HCT116 (cell line): ENCODE data around the gene SNRNP200. TPM values are rescaled to one million over a fixed set of nuclear protein-coding genes. Genes with fewer than 3 reads are reported as not detected.

Experiments
- ATAC-seq: fragments of 200-7000 bp; cut with Tn5 transposase; 2 replicates; pipeline ENCODE4 v1.9.1; 2020; ENCODE audit warnings: mild to moderate bottlenecking, moderate library complexity
- BruUV-seq: library from RNA; stranded (reverse); fragments of 400-500 nt; replicated peaks from 2 replicates; lab custom pipeline; 2021; lab: Mats Ljungman, UMichigan
- CTCF ChIA-PET: fragments of 300-600 bp; sonication (Branson Sonifier 250); formaldehyde crosslinking; loops from one replicate; lab custom pipeline; 2021; ENCODE audit warnings: antibody characterized with exemption; lab: Charles Lee
- POLR2A ChIA-PET: fragments of 300-600, 350-600 bp; sonication (Branson Sonifier 250); formaldehyde crosslinking; loops from one replicate; lab custom pipeline; 2021; ENCODE audit warnings: antibody characterized with exemption; lab: Charles Lee
- RAD21 ChIA-PET, 2 experiments: fragments of 300-600 bp; sonication (Branson Sonifier 250); formaldehyde crosslinking; loops; one replicate each; lab custom pipeline; 2023; ENCODE audit warnings: low total read pairs in 2 of 2; ENCODE audit not compliant: uncharacterized antibody in 2 of 2, unreplicated experiment in 2 of 2, low non-redundant PET in 1 of 2; lab: Charles Lee
- DNase-seq: peaks from one replicate; pipeline ENCODE4 v3.0.0-alpha.2; 2010; ENCODE audit warnings: low read depth, low spot score
- H2AFZ ChIP-seq: fragments of 200-600 bp; shearing (Covaris generic), sonication (generic); 2 replicates; pipeline ENCODE4 v1.6.1; 2017; ENCODE audit warnings: low read depth, mixed run types, mixed read lengths, antibody characterized with exemption, low read length; ENCODE audit not compliant: poor library complexity, severe bottlenecking
- H3K27ac ChIP-seq: 2 replicates; pipeline ENCODE4 v1.5.1; 2012; ENCODE audit warnings: low read depth, low read length
- H3K27me3 ChIP-seq: fragments of 200-600 bp; sonication (generic); 2 replicates; pipeline ENCODE4 v1.6.1; 2016; ENCODE audit warnings: mixed run types, low read length, mixed read lengths; ENCODE audit not compliant: insufficient read depth
- H3K36me3 ChIP-seq, 2 experiments: fragments of 200-500 bp in 1 of 2; fragments of 200-600 bp in 1 of 2; sonication (Bioruptor generic) in 1 of 2; sonication (generic) in 1 of 2; 2 replicates each; pipeline versions ENCODE4 v1.5.1 to v1.6.1; 2014 to 2016; ENCODE audit warnings: low read length in 2 of 2, inconsistent platforms in 1 of 2, mixed read lengths in 1 of 2, mixed run types in 1 of 2; ENCODE audit not compliant: insufficient read depth in 2 of 2, control insufficient read depth in 1 of 2
- H3K4me1 ChIP-seq, 2 experiments: fragments of 200-600 bp in 1 of 2; sonication (generic) in 1 of 2; 2 replicates each; pipeline versions ENCODE4 v1.5.1 to v1.6.1; 2012 to 2017; ENCODE audit warnings: low read length in 2 of 2, inconsistent platforms in 1 of 2, mild to moderate bottlenecking in 1 of 2, mixed read lengths in 1 of 2, mixed run types in 1 of 2, moderate library complexity in 1 of 2; ENCODE audit not compliant: insufficient read depth in 2 of 2, control insufficient read depth in 1 of 2
- H3K4me2 ChIP-seq: fragments of 200-600 bp; sonication (generic); 2 replicates; pipeline ENCODE4 v1.6.1; 2017; ENCODE audit warnings: mixed run types, low read length, mixed read lengths
- H3K4me3 ChIP-seq, 2 experiments: fragments of 200-600 bp in 1 of 2; sonication (generic) in 1 of 2; replicated peaks in 1 of 2; 2 replicates each; pipeline ENCODE4 v1.5.1; 2011 to 2016; ENCODE audit warnings: low read length in 2 of 2, control low read depth in 1 of 2, low read depth in 1 of 2, mild to moderate bottlenecking in 1 of 2, mixed read lengths in 1 of 2, mixed run types in 1 of 2
- H3K79me2 ChIP-seq: fragments of 200-600 bp; sonication (generic); 2 replicates; pipeline ENCODE4 v1.6.1; 2017; ENCODE audit warnings: mild to moderate bottlenecking, mixed run types, low read length, moderate library complexity, mixed read lengths; ENCODE audit not compliant: insufficient read depth
- H3K9ac ChIP-seq: fragments of 200-600 bp; sonication (generic); 2 replicates; pipeline ENCODE4 v1.6.1; 2016; ENCODE audit warnings: low read length, mixed read lengths
- H3K9me2 ChIP-seq: fragments of 200-600 bp; sonication (generic), shearing (Covaris generic); 2 replicates; pipeline ENCODE4 v1.6.1; 2017; ENCODE audit warnings: mixed run types, mild to moderate bottlenecking, moderate library complexity; ENCODE audit not compliant: insufficient read depth
- H3K9me3 ChIP-seq, 2 experiments: fragments of 200-500 bp in 1 of 2; fragments of 200-600 bp in 1 of 2; sonication (Bioruptor generic) in 1 of 2; sonication (generic) in 1 of 2; 2 replicates each; pipeline ENCODE4 v1.6.1; 2014 to 2017; ENCODE audit warnings: low read length in 2 of 2, mixed read lengths in 2 of 2, inconsistent platforms in 1 of 2, low read depth in 1 of 2, mild to moderate bottlenecking in 1 of 2, mixed run types in 1 of 2, moderate library complexity in 1 of 2; ENCODE audit not compliant: control insufficient read depth in 1 of 2, insufficient read depth in 1 of 2
- H4K20me1 ChIP-seq: fragments of 200-600 bp; sonication (generic), shearing (Covaris generic); 2 replicates; pipeline ENCODE4 v1.6.1; 2017; ENCODE audit warnings: mixed run types, mild to moderate bottlenecking, moderate library complexity; ENCODE audit not compliant: insufficient read depth
- CBX3 ChIP-seq: IDR thresholded peaks from 2 replicates; pipeline ENCODE4 v1.6.1; 2012; ENCODE audit warnings: low read depth
- CEBPB ChIP-seq: IDR thresholded peaks from 2 replicates; pipeline ENCODE4 v1.6.1; 2012; ENCODE audit warnings: low read depth
- EGR1 ChIP-seq: IDR thresholded peaks from 2 replicates; pipeline ENCODE4 v1.6.1; 2012; ENCODE audit warnings: low read depth
- ELF1 ChIP-seq: IDR thresholded peaks from 2 replicates; pipeline ENCODE4 v1.6.1; 2012; ENCODE audit warnings: low read depth, borderline replicate concordance
- FOSL1 ChIP-seq: IDR thresholded peaks from 2 replicates; pipeline ENCODE4 v1.6.1; 2012; ENCODE audit warnings: low read depth
- JUND ChIP-seq: IDR thresholded peaks from 2 replicates; pipeline ENCODE4 v1.6.1; 2012
- POLR2A ChIP-seq: IDR thresholded peaks from 2 replicates; pipeline ENCODE4 v1.7.0; 2011; ENCODE audit warnings: borderline replicate concordance; ENCODE audit not compliant: insufficient read depth, insufficient read length; ENCODE audit errors: extremely low read depth
- POLR2AphosphoS5 ChIP-seq: IDR thresholded peaks from 2 replicates; pipeline ENCODE4 v1.6.1; 2011; ENCODE audit warnings: mild to moderate bottlenecking, low read depth, low read length, moderate library complexity
- SIN3A ChIP-seq: IDR thresholded peaks from 2 replicates; pipeline ENCODE4 v1.6.1; 2012; ENCODE audit warnings: low read depth
- SP1 ChIP-seq: IDR thresholded peaks from 2 replicates; pipeline ENCODE4 v1.6.1; 2012; ENCODE audit warnings: low read depth
- SRF ChIP-seq: IDR thresholded peaks from 2 replicates; pipeline ENCODE4 v1.6.1; 2012; ENCODE audit warnings: low read depth
- TCF7L2 ChIP-seq: IDR thresholded peaks from 2 replicates; pipeline ENCODE4 v1.7.0; 2011; ENCODE audit warnings: borderline replicate concordance, inconsistent platforms; ENCODE audit not compliant: insufficient read depth, insufficient read length; ENCODE audit errors: extremely low read depth
- YY1 ChIP-seq: IDR thresholded peaks from 2 replicates; pipeline ENCODE4 v1.6.1; 2011; ENCODE audit warnings: low read length, low read depth, moderate library complexity, mild to moderate bottlenecking; ENCODE audit not compliant: insufficient replicate concordance; ENCODE audit errors: extremely low read depth
- ZFX ChIP-seq: fragments of 450-650 bp; IDR thresholded peaks from 2 replicates; pipeline ENCODE4 v1.6.1; 2017
- ZNF274 ChIP-seq: fragments of 200-500 bp; sonication (Bioruptor generic); IDR thresholded peaks from 2 replicates; pipeline ENCODE4 v1.6.1; 2014; ENCODE audit warnings: mild to moderate bottlenecking, low read depth, low read length, inconsistent platforms
- intact Hi-C: fragments of 100-400 bp; cut with micrococcal nuclease; formaldehyde crosslinking; loops from 2 replicates; pipeline ENCODE4 v1.10.0; 2022
- total RNA-seq: library from RNA; stranded (reverse); gene quantifications from one replicate; pipeline ENCODE4 v1.2.1, GENCODE V29; 2021; ENCODE audit not compliant: unreplicated experiment
- TF ChIP-seq, protein P1 (sequence below): IDR thresholded peaks from 2 replicates; pipeline ENCODE4 v1.6.1; 2012; ENCODE audit warnings: low read depth
- TF ChIP-seq, protein P2 (sequence below): IDR thresholded peaks from 2 replicates; pipeline ENCODE4 v1.6.1; 2011; ENCODE audit warnings: mild to moderate bottlenecking, low read length, moderate library complexity; ENCODE audit not compliant: insufficient replicate concordance; ENCODE audit errors: extremely low read depth
- TF ChIP-seq, protein P3 (sequence below), 3 experiments: fragments of 200-600 bp in 1 of 3; sonication (generic) in 1 of 3; IDR thresholded peaks in 2 of 3; conservative IDR thresholded peaks in 1 of 3; 2 replicates each; pipeline ENCODE4 v1.5.1; 2012 to 2017; ENCODE audit warnings: low read depth in 2 of 3, low read length in 2 of 3, antibody characterized with exemption in 1 of 3, borderline replicate concordance in 1 of 3, control low read depth in 1 of 3, mild to moderate bottlenecking in 1 of 3, mixed read lengths in 1 of 3, mixed run types in 1 of 3, moderate library complexity in 1 of 3; ENCODE audit not compliant: insufficient read depth in 1 of 3
- TF ChIP-seq, protein P4 (sequence below): IDR thresholded peaks from 2 replicates; pipeline ENCODE4 v1.6.1; 2012
- TF ChIP-seq, protein P5 (sequence below): IDR thresholded peaks from 2 replicates; pipeline ENCODE4 v1.6.1; 2012

Gene SNRNP200
- total RNA-seq, 1 experiment from 2014 or later: 202 TPM

DNA sequence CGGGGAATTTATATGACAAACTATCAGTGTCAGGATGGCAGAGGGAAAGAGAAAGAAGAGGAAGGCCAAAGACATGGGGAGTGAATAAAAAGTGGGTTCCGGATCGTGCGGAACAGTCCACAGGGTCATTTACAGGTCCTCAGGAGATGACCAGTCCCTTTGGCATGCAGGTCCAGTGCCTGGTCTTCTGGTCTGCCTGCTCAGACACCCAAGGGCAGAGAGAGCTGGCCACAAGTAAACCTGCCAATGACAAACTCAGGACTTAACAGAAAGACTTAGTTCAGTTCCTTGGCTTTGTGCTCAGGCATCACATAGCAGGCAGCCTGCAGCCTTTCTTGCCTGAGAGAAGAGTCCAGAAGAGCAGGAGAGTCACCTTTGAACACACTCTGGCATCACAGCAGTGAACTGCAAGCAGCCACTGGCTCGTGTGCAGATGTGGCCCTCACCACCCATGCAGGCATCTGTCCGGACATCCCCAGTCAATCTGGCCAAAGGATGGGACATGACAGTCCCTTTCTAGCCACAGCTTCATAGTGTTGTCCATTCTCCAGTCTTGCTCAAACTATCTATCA lies 53.5 kb downstream of the SNRNP200 start:
- CTCF ChIA-PET: interaction anchor here (1.8 kb wide), 1 partner anchor 8 kb away, joined by 6 read pairs; no protein-coding TSS in a partner anchor
- Histone ChIP-seq H3K36me3 (peaks cover 8 to 14% of the 10 kb centered on the region in 2 experiments; a peak in 3 of 4 replicates), H3K27ac (no peak overlapping the region), H3K4me1 (peaks cover 3 to 14% of the 10 kb centered on the region in 2 experiments; a peak in 3 of 4 replicates), H3K4me3 (no peak overlapping the region), H4K20me1 (no peaks in the 10 kb centered on the region), H2AFZ (no peak overlapping the region), H3K9me3 (no peaks in the 10 kb centered on the region), H3K9ac (0 out of 2 replicates have a peak overlapping the region, but pooled peaks have one; percentile 8), H3K79me2 (peaks cover 4% of the 10 kb centered on the region; the same call in 1 of the 2 replicates), H3K4me2 (peak overlapping the region; percentile 21; the same call in 1 of the 2 replicates), H3K9me2 (no peaks in the 10 kb centered on the region), H3K27me3 (no peaks in the 10 kb centered on the region)
- intact Hi-C loops: no loop called here
- POLR2A ChIA-PET: interaction anchor here (1.8 kb wide), 1 partner anchor 9 kb away, joined by 5 read pairs; no protein-coding TSS in a partner anchor
- RAD21 ChIA-PET: no interaction called here
- BruUV-seq: no TSS peak
- DNase-seq: peak; percentile 61
- TF ChIP-seq, protein P1, sequence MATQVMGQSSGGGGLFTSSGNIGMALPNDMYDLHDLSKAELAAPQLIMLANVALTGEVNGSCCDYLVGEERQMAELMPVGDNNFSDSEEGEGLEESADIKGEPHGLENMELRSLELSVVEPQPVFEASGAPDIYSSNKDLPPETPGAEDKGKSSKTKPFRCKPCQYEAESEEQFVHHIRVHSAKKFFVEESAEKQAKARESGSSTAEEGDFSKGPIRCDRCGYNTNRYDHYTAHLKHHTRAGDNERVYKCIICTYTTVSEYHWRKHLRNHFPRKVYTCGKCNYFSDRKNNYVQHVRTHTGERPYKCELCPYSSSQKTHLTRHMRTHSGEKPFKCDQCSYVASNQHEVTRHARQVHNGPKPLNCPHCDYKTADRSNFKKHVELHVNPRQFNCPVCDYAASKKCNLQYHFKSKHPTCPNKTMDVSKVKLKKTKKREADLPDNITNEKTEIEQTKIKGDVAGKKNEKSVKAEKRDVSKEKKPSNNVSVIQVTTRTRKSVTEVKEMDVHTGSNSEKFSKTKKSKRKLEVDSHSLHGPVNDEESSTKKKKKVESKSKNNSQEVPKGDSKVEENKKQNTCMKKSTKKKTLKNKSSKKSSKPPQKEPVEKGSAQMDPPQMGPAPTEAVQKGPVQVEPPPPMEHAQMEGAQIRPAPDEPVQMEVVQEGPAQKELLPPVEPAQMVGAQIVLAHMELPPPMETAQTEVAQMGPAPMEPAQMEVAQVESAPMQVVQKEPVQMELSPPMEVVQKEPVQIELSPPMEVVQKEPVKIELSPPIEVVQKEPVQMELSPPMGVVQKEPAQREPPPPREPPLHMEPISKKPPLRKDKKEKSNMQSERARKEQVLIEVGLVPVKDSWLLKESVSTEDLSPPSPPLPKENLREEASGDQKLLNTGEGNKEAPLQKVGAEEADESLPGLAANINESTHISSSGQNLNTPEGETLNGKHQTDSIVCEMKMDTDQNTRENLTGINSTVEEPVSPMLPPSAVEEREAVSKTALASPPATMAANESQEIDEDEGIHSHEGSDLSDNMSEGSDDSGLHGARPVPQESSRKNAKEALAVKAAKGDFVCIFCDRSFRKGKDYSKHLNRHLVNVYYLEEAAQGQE: no peak
- TF ChIP-seq, protein P2, sequence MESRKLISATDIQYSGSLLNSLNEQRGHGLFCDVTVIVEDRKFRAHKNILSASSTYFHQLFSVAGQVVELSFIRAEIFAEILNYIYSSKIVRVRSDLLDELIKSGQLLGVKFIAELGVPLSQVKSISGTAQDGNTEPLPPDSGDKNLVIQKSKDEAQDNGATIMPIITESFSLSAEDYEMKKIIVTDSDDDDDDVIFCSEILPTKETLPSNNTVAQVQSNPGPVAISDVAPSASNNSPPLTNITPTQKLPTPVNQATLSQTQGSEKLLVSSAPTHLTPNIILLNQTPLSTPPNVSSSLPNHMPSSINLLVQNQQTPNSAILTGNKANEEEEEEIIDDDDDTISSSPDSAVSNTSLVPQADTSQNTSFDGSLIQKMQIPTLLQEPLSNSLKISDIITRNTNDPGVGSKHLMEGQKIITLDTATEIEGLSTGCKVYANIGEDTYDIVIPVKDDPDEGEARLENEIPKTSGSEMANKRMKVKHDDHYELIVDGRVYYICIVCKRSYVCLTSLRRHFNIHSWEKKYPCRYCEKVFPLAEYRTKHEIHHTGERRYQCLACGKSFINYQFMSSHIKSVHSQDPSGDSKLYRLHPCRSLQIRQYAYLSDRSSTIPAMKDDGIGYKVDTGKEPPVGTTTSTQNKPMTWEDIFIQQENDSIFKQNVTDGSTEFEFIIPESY: no peak
- TF ChIP-seq SIN3A (no peak), ELF1 (no peak), POLR2A (no peak), YY1 (peak; percentile 75), ZFX (no peak), SRF (no peak), ZNF274 (no peak), CBX3 (peak; percentile 74), FOSL1 (no peak), POLR2AphosphoS5 (no peak; the same call in 1 of the 2 replicates), SP1 (peak; percentile 98), TCF7L2 (no peak), JUND (peak; percentile 94), EGR1 (no peak), CEBPB (no peak)
- TF ChIP-seq, protein P3, sequence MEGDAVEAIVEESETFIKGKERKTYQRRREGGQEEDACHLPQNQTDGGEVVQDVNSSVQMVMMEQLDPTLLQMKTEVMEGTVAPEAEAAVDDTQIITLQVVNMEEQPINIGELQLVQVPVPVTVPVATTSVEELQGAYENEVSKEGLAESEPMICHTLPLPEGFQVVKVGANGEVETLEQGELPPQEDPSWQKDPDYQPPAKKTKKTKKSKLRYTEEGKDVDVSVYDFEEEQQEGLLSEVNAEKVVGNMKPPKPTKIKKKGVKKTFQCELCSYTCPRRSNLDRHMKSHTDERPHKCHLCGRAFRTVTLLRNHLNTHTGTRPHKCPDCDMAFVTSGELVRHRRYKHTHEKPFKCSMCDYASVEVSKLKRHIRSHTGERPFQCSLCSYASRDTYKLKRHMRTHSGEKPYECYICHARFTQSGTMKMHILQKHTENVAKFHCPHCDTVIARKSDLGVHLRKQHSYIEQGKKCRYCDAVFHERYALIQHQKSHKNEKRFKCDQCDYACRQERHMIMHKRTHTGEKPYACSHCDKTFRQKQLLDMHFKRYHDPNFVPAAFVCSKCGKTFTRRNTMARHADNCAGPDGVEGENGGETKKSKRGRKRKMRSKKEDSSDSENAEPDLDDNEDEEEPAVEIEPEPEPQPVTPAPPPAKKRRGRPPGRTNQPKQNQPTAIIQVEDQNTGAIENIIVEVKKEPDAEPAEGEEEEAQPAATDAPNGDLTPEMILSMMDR (IDR thresholded peaks at IDR 0.05 in 2 of 3, conservative IDR thresholded peaks at IDR 0.05 in 1 of 3; ENCODE audit: borderline replicate concordance in 1 of 3, insufficient read depth in 1 of 3, low read depth in 2 of 3, low read length in 2 of 3): no peak
- TF ChIP-seq, protein P4, sequence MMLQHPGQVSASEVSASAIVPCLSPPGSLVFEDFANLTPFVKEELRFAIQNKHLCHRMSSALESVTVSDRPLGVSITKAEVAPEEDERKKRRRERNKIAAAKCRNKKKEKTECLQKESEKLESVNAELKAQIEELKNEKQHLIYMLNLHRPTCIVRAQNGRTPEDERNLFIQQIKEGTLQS: no peak
- TF ChIP-seq, protein P5, sequence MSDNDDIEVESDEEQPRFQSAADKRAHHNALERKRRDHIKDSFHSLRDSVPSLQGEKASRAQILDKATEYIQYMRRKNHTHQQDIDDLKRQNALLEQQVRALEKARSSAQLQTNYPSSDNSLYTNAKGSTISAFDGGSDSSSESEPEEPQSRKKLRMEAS: no peak
- peak; percentile 88 for ATAC-seq
